ENCODE data around the gene COG5. TPM values are rescaled to one million over a fixed set of nuclear protein-coding genes. Genes with fewer than 3 reads are reported as not detected.

The COG5 gene
- total RNA-seq, 2 donors from 2014 or later: 41.8 to 50.2 TPM

DNA sequence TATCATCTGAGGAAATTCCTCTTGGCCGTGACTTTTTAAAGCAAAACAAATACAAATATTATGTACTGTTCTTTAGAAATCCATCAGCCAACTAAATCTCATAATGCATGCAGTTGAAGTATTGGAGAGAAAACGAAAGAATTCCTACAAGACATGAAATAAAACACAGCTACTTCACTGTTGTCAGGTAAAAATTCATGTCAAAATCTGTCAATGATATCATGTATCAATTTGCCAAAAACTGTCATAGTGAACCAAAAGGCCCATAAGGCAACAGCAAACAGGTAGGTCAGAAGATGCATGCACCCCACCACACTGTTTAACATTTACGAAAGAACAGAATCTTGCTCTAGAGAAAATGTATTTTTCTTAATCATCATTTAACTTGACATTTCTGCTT is 91.6 kb downstream of the COG5 start:
- DNase-seq (ENCODE audit: low spot score): no peak
- intact Hi-C loops (cut with DNase I): no loop called here

DNA sequence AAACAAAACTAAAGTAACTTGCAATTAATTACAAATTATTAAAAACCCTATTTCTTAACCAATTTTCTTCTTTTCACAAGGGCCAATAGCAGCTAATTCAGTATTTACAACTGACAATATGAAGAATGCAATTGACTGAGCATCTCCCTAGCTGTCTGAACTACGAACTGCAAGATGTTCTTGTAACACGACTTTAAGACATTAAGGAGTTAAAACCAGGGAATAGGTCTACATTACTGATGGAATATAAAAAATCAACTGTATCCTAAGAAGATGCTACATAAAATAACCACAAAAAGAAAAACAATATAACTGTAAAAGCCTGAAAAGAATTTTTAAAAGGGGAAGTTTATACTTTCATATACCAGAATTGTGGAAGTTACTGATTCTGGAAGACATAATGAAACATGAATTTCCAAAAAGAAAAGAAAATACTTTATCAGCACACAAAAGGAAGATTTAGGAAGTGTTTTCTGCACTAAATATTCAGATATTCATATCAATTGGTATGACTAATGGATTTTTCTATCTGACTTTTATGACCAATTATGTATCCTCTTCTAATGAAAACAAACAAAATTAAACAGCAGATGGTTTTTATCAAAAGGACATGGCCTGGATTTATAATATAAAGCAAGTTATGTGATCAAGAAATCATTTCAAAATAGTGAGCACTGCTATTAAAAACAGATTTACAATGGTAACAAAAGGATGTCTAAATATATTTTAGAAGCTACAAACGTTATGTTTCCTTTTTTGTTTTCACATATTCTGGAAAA is 92.2 kb downstream of the COG5 start:
- intact Hi-C loops (cut with DNase I): no loop called here
- DNase-seq (ENCODE audit: low spot score): no peak

DNA sequence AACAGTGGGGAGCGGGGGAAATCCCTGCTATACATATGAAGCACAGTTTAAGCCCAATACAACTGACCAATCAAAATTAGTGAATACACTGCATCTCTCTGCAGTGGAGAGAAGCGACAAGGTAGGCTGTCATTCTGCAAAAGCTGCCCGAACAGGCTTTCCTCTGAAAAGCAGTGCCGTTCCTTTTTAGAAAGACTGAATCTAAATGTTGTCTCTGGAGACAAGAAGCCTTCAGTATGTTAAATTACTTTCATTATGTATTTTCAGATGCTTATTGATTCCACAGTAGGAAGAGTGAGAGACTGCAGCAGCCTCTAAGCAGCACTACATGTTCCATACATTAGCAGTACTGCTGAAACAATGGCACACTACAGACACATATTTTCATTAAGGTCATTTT is 93.8 kb downstream of the COG5 start, which contains the start of gene GPR22:
GPR22 (plus strand) TSS at position 129 of the 400 bp plus-strand sequence. CDS start 4,004 bp downstream, outside the sequence.
- intact Hi-C loops (cut with DNase I): loop anchor here in 1 of 2 donors (5.0 kb wide), 1 partner anchor 918 kb away; no protein-coding TSS in a partner anchor
- no peak for DNase-seq (ENCODE audit: low spot score)

DNA sequence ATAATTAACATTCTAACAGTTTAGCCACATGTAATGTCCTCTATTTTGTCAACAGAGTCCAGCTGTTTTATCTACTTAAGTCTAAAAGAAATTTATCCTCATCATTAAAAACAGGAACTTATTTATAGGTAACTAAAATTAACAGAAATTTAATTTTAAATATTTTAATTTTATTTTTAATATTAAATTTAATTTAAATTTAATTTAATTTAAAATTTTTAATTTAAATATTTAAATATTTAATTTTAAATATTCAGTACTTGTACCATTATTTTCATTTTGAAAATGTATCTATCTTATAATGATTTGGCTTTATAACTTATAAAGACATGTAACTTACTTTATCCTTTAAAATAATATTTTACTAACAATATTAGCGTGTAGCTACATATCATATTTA is 94.9 kb downstream of the COG5 start:
- intact Hi-C loops (cut with DNase I): loop anchor here in 1 of 2 donors (5.0 kb wide), 1 partner anchor 917 kb away; no protein-coding TSS in a partner anchor
- no peak for DNase-seq (ENCODE audit: low spot score)

DNA sequence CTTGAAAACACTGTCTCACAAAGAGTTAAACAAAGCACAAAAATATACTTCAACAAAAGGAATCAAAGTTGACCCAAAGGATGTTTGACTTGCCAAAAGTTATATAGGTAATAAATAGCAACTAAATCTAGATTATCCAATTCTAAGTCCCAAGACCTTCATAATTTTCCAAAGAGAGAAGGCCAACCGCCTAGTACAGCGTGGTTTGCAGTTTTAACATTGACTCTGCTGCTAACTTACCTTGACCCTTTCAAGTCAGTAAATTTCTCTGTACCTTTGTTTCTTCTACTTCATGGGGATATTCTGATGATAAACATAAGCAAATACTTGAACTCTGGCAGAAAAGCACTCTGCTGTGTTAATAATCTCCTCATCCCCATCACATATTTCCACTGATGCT is 95.7 kb downstream of the COG5 start:
- DNase-seq (ENCODE audit: low spot score): no peak
- intact Hi-C loops (cut with DNase I): loop anchor here in 1 of 2 donors (5.0 kb wide), 1 partner anchor 916 kb away; no protein-coding TSS in a partner anchor

DNA sequence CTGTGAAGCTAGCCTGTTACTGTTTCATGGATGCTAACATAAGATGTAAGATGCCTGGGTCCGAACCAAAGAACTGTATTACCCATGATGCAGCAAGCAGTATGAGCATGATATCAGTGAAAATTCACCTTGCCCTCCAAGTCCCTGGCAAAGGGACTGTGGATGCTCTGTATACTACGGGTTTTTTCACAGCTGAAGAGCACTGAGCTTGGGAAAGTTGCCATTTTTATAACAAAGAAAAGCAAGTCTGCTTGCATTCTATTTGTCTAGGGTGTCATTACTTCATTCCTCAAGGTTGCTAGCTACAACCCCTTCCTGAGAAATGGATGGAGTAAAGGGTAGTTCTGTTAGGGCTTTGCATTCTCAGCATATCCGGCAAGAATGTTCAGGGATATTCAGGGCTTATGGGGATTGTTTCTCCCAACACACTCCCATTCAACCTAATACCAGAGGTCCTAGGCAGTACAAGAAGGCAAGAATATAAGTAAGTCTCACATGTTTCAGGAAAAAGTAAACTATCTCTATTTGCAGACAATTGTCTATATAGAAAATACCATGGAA is 99.0 kb downstream of the COG5 start:
- intact Hi-C loops (cut with DNase I): loop anchor here (5.0 kb wide), 3 partner anchors 258 to 912 kb away; no protein-coding TSS in a partner anchor
- no peak for DNase-seq (ENCODE audit: low spot score)

DNA sequence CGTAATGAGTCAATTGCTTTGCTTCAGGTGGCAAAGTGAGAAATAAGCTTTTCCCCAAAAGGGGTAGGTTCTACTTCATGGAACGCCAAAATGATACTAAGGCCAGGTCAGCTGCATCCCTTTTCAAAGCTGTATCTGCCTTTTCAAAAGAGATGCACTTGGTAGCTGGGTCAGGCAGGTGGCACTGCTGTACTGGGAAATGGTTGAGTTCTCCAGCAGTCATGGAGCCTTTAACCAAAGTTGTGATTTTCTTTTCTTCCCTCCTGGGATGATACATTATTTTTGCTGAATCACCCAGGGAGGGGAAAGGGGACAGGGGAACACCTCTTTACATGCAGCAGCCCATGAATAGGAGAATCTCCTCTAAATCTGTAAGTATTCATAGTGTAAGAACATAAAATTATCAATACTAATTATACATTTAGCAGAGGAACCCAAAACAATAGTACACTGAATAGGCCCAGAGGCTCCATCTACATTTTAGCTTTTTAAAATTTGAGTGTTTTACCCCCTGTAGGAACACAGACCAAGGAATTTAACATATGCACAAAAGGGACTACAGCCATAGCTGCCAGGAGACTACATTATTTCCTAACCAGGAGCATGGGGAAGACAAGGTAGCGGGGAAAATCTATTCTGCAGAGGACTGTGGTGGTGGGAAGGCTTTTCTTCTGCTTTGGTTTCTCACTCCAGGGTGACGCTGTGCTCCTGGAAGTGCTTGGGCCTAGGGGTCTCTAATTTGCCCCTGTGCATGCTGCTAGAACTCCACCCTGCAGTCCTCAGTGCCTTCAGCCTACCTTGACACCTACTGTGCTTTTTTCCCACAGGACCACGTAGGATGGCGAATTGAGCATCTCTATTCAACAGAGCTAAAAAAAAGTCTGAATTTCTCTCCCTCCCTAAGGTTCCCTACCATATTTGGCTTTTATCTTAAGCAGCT is 100.3 kb downstream of the COG5 start:
- peak; percentile 81 for DNase-seq (ENCODE audit: low spot score)
- intact Hi-C loops (cut with DNase I): loop anchor here (5.0 kb wide), 2 partner anchors 259 to 264 kb away; no protein-coding TSS in a partner anchor

DNA sequence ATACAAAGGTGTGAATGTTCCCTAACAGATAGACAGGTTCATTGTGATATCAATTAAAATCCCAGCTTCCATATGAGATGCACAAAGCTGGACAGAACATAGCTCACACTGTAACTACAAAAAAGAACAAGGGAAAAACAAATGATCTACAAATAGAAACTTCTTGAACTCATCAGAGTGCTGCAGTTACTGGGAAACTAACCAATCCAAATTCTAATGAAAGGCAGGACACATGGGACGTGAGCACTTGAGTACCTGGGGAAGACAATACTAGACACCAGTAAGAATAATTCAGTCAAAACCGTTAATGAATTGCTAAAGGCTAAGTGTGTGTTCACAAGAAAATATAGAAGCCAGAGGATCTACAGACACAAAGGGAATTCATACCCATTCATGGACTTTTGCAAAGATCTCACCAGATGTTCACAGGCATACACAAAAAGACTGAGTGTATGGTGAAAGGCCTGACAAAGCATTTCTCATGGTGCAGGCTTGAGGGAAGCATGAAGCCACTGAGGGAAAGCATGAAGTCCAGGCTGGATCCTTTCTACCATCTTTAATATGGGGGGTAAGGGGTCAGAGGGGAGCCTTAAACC is 101.7 kb downstream of the COG5 start:
- intact Hi-C loops (cut with DNase I): loop anchor here (5.0 kb wide), 2 partner anchors 260 to 265 kb away; no protein-coding TSS in a partner anchor
- DNase-seq (ENCODE audit: low spot score): no peak

DNA sequence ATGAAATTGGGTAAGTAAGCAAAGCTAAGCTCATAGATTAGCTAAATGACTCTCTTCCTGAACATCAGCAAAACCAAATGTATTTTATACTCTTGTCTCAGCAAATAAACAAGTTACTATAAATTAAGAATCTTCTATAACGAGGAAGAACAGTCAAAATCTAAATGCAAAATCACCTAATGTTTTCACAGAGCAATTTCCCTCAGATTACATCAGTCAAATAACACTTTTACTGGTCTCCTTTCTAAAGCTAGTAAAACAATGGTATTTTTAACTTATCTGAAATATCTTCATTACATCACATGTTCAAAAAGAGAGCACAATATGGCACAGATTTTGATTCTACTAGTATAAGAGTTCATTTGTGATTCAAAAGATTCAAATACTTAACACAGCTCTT is 110.3 kb downstream of the COG5 start:
- DNase-seq (ENCODE audit: low spot score): no peak
- intact Hi-C loops (cut with DNase I): no loop called here

DNA sequence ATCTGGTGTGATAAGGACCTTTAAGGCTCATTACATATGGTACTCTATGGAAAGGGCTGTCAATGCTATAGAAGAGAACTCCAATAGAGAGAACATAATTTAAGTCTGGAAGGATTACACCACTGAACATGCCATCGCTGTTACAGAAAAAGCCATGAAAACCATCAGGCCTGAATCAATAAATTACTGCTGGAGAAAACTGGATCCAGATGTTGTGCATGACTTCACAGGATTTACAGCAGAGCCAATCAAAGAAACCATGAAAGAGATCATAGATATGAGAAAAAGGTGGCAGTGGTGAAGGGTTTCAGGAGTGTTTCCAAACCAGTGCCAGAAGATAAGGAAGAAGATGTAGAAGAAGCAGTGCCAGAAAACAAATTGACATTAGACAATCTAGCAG is 112.8 kb downstream of the COG5 start:
- no peak for DNase-seq (ENCODE audit: low spot score)

DNA sequence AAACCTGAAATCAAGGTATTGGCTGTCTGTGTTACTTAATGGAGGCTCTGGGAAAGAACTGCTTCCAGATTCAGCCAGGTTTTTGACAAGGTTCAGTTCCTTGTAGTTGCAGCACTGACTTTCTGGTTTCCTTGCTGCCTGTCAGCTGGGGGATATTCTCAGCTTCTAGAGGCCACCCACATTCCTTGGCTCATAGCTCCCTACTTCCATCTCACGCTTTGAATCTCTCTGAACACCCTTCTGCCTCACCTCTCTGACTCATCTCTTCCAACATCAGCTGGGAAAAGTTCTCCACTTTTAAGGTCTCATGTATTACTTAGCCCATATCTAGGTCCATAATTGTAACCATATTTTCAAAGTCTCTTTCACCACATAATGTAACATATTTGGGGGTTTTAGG is 116.7 kb downstream of the COG5 start:
- no peak for DNase-seq (ENCODE audit: low spot score)

More for the DNA sequence above, 112.8 kb downstream of the COG5 start:
- intact Hi-C loops (cut with DNase I): no loop called here

DNA sequence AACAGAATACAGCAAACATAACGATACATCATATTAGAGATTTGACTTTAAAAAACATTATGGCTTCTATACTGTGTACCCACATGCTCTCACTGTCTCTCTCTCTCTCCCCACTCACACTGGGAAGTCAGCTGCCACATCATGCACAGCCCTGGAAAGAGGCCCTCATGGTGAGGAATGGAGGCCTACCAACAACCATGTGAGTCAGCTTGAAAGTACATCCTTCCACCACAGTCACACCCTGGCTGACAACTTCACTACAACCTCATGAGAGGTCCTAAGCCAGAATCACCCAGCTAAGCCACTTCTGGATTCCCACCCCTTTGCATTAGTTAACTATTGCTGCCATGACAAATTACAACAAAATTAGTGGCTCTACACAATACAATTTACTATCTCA is 117.2 kb downstream of the COG5 start:
- no peak for DNase-seq (ENCODE audit: low spot score)
- intact Hi-C loops (cut with DNase I): no loop called here

More for the DNA sequence above, 116.7 kb downstream of the COG5 start:
- intact Hi-C loops (cut with DNase I): no loop called here

DNA sequence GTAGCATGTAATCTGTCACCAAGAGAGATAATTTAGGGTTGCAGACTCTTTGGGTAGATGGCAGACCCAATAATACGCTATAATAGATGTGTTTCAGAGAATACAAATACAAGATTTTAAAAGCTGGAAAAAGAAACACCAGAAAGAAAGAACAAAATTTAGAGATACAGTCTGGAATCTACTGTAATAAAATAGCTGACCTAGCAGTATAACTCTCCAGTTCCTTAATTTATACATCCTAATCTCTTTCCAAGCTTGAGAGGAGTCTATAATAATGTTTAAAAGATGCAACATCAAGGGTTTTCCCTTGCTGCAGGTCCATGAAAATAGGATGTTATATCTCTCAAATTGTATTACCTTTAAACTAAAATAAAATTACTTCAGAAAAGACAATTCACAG is 121.0 kb downstream of the COG5 start:
- no peak for DNase-seq (ENCODE audit: low spot score)
- intact Hi-C loops (cut with DNase I): no loop called here

DNA sequence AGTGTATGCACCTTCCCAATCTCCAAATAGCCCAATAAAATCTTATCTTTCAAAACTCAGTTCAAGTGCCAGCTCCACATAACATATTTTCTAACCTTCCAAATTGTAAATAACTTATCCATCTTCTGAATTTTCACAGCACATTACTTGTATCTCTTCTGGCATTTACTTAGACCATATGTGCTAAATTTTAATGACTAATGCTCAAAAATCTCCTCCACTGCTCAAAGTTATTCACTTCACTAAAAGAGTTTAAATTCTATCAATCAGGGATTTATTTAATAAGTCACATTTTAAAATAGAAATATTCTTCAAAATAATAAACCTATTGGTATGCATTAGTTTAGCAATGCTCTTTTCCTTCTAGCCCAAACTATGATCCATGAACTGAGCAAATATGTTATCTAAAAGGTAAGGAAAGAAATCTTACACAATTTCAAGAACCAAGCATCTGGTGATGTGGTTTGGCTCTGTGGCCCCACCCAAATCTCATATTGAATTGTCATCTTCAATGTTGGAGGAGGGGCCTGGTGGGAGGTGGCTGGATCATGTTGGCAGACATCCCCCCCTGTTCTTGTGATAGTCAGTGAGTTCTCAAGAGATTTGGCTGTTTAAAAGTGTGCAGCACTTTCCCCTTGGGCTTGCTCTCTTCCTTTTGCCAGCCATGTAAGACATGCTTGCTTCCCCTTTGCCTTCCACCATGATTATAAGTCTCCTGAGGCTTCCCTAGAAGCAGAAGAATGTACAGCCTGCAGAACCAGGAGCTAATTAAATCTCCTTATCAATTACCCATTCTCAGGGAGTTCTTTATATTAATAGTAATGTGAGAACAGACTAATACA is 121.9 kb downstream of the COG5 start:
- no peak for DNase-seq (ENCODE audit: low spot score)
- intact Hi-C loops (cut with DNase I): no loop called here

DNA sequence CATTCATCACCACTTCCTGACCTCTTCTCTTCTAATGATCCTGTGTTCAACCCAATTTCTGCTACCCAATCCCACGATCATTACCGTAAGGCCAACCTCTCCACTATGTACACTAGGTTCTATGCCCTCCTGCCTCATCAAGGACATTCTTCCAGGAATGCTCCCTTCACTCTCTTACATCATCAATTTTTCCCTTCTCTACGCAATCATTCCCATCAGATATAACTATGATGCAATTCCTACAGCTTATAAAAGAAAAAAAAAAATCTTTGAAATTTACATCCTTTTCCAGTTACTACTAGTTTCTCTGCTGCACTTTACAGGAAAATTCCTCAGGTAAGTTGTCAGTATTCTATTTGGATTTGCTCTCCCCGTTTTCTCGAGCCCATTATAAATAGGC is 124.7 kb downstream of the COG5 start:
- intact Hi-C loops (cut with DNase I): no loop called here
- no peak for DNase-seq (ENCODE audit: low spot score)

DNA sequence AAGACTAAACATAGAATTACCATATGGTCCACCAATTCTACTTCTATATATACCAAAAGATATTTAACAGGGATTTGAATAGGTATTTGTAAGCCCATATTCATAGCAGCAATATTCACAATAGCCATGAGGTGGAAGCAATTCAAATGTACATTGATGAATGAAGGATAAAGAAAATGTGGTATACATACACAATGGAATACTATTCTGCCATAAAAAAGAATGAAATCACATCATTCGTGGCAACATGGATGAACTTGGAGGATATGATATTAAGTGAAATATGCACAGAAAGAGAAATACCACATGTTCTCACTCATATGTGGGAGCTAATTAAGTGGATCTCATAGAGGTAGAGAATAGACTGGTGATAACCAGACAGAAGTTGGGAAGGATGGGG is 128.0 kb downstream of the COG5 start:
- no peak for DNase-seq (ENCODE audit: low spot score)
- intact Hi-C loops (cut with DNase I): no loop called here

DNA sequence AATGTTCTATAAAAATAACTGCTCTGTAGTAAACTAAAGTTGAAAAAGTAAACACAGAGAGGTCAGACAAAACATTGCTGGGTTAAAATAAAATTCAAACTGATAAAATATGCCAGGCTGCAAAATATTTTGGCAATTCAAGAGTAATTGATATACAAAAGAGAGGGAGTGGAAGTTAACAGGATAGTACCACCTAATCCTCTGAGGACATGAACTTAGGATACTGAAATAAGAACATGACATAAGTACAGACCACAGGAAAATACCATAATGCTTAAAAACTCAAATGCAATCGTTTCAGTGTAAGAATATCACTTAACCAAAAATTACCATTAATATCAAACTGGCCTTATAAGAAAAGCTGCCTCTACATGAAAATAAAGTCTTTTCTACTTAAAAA is 131.5 kb downstream of the COG5 start:
- intact Hi-C loops (cut with DNase I): no loop called here
- DNase-seq (ENCODE audit: low spot score): no peak

DNA sequence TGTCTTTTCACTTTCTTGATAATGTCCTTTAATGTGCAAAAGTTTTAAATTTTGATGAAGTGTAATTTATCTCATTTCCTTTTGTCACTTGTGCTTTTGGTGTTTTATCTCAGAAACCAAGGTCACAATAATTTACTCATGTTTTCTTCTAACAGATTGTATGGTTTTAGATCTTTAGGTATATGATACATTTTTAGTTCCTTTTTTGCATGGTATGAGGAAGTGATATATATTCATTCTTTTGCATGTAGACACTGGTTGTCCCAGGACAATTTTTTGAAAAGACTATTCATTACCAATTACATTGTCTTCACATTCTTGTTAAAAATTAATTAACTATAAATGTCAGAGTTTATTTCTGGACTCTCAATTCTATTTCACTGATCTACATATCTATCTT is 133.7 kb downstream of the COG5 start:
- intact Hi-C loops (cut with DNase I): loop anchor here in 1 of 2 donors (2.0 kb wide), 1 partner anchor 77 kb away; no protein-coding TSS in a partner anchor

More for the DNA sequence above, 133.7 kb downstream of the COG5 start:
- DNase-seq (ENCODE audit: low spot score): no peak

Data from posterior vena cava (tissue), 2 donors.